WTC11 (cell line): ENCODE measurements around the gene GALNT3.

Source experiments
- ATF1 ChIP-seq: sonication (generic); formaldehyde crosslinking; IDR thresholded peaks from 2 replicates; pipeline ENCODE4 v1.8.1; 2023; ENCODE audit warnings: mild to moderate bottlenecking, moderate library complexity, missing genetic modification reagents
- ATF3 ChIP-seq: sonication (generic); formaldehyde crosslinking; conservative IDR thresholded peaks from 2 replicates; pipeline ENCODE4 v1.8.1; 2022; ENCODE audit warnings: mild to moderate bottlenecking, missing genetic modification reagents
- CTCF ChIP-seq: fragments of 200-600 bp; IDR thresholded peaks from 2 replicates; pipeline ENCODE4 v1.8.0; 2022; ENCODE audit warnings: antibody characterized with exemption
- MAX ChIP-seq: sonication (generic); formaldehyde crosslinking; IDR thresholded peaks from 2 replicates; pipeline ENCODE4 v1.8.0; 2022; ENCODE audit warnings: mild to moderate bottlenecking, missing genetic modification reagents
- PREB ChIP-seq: sonication (generic); formaldehyde crosslinking; IDR thresholded peaks from 2 replicates; pipeline ENCODE4 v1.8.1; 2022; ENCODE audit warnings: mild to moderate bottlenecking, missing genetic modification reagents, moderate library complexity, borderline replicate concordance
- SMAD4 ChIP-seq: sonication (generic); formaldehyde crosslinking; IDR thresholded peaks from 2 replicates; pipeline ENCODE4 v1.8.0; 2022; ENCODE audit warnings: mild to moderate bottlenecking, missing genetic modification reagents

GRCh38 chr2:165814473-165814872 is 20.4 kb upstream of the GALNT3 start:
- TF ChIP-seq CTCF (no peak), SMAD4 (CRISPR knock-in tag) (no peak), ATF1 (no peak), MAX (CRISPR knock-in tag) (no peak), ATF3 (CRISPR knock-in tag) (no peak), PREB (no peak)
